HG03196 (cell line): ENCODE results near the gene KRTAP5-7.
"Not testable (repeated sequence)": the region's sequence is repeated elsewhere in the genome, so short reads cannot be mapped to it uniquely, and the experiment has no call there.

Source experiments
- ATAC-seq: cut with Tn5 transposase; IDR thresholded peaks from one replicate; pipeline ENCODE4 v1.9.1; 2021; ENCODE audit not compliant: unreplicated experiment

Gene KRTAP5-7

DNA sequence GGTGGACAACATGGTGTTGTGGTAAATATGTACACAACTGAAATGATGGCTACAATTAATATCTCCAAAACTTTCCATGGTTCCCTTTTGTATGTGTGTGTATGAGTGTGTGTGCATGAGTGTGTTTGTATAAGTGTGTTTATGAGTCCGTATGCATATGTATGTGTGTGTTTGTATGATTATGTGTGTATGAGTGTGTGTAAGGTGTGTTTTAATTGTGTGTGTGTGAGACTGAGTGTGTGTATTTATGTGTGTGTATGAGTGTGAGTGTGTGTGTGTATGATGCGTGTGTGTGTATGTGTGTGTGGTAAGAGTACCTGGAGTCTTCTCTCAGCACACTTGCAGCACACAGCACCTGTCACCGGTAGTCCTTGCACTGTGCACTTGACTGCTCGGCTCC, 29.0 kb downstream of the KRTAP5-7 start:
- no peak for ATAC-seq

DNA sequence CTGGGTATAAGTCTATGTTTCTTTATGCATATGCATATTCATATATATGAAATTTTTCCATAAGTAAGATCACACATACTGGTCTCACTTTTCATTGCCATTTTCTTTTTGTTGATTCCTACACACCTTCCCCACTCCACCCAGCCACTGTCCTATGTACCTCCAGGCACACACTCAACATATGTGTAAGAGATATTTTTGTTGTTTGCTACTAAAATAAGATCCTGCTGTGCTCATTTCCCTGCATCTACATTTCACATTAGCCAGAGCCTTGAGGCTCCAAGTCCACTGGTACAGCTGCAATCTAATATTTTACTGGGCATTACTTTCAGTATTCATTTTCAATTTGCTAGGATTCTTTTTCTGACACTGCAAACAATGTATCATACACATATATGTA, 30.2 kb downstream of the KRTAP5-7 start:
- no peak for ATAC-seq

DNA sequence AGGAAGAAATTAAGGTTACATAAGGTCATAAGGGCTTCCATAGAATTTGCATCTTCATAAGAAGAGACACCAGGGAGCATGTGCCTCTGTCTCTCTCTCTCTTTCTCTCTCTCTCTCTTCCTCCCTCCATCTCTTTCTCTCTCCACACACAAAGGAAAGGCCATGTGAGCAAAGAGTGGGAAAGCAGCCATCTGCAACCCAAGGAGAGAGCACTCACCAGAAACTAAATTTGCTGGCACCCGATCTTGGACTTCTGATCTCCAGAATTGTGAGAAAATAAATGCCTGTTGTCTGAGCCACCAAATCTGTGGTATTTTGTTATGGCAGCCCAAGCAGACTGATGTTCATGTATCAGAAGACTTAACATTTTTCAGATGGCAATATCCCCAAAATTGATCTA, 31.9 kb downstream of the KRTAP5-7 start:
- no peak for ATAC-seq

DNA sequence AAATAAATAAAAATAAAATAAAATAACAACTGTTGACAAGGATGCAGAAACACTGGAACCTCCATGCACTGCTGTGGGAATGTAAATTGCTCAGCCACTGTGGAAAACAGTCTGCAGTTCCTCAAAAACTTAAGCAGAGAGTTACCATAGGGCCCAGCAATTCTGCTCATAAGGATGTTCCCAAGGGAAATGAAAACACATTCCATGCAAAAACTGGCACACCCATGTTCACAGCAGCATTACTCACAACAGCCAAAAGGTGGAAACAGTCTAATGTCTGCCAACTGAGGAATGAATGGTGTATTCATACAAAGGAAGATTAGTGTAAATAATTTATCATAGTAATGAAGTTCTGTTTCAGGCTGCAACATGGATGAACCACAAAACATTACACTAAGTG, 35.1 kb downstream of the KRTAP5-7 start:
- no peak for ATAC-seq

DNA sequence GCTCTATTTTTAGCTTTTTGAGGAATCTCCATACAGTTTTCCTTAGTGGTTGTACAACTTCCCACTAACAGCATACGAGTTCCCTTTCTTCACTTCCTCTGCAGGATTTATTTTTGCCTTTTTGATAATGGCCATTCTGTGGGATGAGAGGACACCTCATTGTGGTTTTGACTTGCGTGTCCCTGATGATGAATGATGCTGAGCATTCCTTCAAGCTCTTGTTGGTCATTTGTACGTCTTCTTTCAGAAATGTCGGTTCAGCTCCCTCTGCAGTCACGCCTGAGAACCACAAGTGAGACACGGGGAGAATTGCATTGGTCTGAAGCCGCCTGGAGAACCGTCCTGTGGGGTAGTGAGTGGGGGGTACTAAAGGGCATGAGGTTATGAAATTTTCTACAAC, 36.3 kb downstream of the KRTAP5-7 start:
- no peak for ATAC-seq

DNA sequence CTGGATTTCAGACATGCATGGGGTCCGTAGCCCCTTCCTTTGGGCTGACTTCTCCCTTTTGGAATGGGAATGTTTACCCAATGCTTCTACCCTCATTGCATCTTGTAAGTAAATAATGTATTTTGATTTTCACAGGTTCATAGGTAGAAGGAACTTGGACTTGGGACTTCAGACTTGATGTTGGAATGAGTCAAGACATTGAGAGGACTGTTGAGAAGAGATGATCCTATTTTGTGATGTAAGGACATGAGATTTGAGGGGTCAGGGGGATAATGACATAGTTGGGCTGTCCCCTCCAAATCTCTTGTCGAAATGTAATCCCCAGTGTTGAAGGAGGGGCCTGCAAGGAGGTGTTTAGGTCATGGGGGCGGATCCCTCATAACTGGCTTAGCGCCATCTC, 37.4 kb downstream of the KRTAP5-7 start:
- no peak for ATAC-seq

DNA sequence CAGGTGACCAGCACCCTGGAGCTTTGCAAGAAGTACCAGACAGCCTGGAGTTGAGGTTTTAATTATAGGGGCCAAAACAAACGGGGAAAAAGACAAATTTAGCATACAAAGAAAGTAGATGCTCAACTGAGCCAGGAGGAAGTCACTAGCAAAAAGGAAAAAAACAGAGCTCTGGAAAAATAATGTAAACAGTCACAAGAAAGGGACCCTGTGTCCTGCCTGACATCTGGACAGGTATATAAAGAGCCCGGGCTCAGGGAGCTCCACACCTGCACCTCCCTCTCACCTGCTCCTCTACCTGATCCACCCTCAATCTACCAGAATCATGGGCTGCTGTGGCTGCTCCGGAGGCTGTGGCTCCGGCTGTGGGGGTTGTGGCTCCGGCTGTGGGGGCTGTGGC, 38.2 kb downstream of the KRTAP5-7 start, which contains the start of gene KRTAP5-10:
Gene KRTAP5-10, plus strand, starts transcription at position 301 of the 400 bp plus-strand sequence. Its CDS starts 25 bp downstream, at position 326.
- ATAC-seq: no peak

DNA sequence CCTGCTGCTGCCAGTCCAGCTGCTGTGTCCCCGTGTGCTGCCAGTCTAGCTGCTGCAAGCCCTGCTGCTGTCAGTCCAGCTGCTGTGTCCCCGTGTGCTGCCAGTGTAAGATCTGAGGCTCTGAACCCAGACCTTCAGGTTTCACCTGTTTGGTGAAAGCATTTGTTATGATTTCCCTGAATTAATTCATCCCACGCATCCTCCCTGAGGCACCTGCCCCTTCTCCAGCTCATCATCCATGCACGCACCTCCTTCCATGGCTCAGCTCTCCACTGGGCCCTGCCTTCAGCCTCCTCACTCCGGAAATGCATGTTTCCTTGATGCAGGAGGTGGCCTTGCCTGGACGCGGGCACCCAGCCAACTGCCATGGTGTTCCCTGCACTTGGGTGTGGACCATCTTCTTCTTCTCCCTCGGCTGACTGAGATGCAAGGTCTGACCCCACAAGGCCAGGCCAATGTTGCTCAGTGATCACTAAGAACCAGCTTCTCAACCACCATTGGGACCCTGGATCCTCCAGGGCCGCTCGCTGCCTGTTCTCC, 39.1 kb downstream of the KRTAP5-7 start:
- no peak for ATAC-seq

DNA sequence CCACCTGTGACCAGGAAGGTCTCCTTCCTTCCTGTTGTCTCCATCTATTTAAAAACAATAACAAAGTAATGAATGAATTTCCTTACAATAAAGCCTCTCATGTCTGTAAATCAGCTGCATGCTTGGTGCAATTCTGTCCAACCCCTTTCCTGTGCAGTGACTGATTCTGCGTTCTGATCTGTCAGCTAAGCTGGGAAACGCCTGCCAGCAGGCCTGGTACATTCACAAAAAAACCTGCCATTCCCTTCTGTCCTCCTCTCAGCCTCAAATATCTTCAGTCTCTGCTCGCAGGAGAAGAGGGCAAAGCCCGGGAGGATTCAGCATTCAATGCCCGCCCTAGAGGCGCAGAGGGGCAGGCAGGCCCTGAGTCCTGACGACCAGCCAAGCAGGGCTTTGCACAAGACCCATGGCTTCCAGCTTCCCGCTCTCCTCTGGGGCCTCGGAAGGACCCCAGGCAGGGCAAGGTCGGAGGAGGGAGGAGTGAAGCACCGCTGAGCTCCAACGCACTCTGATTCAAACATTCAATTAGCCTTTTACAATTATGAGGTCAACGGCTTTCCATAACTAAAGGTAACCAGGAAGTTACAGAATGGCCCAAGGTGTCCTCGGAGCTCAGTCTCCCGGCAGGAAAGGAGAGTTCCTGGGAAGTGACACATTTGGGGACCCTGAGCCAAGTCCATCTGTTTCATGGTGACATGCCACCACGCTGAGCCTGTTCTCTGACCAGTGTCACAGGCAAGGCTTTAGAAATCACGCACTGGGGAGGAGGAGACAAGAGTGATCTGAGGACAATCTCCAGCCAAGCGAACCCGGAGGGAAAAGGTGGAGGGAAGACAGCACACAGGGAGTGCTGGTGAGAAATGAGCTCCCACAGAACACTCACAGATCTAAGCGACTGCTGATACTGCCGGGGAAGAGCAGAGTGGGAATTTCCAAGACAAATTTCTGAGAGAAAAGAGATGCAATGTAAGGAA, 39.8 kb downstream of the KRTAP5-7 start:
- ATAC-seq: not testable (repeated sequence)

DNA sequence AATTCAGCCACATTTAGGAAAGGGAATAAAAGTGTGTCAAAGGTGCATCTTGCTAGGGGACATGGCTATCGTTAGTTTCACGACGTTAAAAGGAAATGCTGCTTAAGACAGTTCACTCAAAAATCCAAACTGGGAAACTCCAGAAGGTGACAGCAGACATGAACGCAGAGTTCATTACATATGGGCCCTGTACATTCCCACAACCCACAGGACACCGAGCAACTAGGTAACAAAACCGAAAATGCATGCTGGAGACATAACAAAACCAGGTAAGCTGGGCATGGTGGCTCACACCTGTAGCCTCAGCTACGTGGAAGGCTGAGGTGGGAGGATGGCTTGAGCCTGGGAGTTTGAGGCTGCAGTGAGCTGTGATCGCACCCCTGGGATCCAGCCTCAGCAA, 40.6 kb downstream of the KRTAP5-7 start:
- not testable (repeated sequence) for ATAC-seq

DNA sequence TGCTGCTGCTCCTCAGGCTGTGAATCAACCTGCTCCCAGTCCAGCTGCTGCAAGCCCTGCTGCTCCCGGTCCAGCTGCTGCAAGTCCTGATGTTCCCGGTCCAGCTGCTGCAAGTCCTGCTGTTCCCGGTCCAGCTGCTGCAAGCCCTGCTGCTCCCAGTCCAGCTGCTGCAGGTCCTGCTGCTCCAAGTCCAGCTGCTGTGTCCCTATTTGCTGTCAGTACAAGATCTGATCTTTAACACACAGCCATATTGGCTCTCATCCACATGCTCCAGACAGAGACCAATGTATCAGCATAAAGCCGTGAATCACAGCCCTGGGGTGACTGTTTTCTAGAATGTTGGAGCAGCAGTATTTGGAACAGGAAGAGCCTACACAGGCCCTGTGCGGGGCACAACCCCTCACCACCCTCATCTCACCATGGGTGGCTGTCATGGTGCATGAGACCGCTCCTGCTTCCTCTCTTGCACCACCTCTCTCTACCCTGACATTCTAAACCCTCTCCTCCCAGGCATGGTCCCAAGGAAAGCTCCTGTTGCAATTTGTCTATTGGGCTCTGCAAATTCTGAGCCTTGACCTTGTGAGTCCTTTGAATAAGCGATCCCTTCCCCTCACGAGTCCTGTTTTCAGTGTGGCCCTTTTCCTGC, 41.8 kb downstream of the KRTAP5-7 start:
- ATAC-seq: no peak

DNA sequence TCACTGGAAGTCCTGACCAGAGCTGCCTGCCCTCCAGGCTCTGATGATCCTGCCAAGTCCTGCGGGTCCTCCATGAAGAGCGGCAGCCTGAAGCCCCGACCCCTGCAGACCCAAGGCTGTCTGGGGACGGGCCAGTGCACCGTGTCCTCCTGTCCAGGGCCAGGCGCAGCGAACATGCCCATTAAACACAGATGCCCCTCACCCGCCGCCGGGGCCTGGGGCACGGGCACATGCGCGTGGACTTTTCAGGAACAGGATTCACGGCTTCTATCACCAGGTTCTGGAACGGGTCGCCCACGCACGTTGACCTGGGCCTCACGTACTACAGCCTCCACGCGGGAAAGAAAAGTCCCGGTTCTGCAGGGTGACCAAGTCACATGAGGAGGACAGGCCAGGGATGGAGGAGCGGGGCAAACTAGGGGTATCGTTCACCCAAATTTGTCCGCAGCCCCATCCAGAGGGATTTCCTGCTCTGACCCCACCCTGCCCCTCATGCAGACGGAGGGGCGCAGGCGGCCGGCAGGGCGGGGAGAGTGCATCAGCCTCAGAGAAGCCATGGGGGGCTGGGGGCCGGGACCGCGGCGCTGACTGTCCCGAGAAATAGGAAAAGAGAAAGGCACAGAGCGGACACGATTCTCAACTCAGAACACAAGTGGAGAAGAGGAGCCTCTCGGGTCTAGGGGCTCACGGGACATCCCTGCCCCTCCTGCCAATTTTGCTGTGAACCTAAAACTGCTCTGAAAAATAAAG, 44.2 kb downstream of the KRTAP5-7 start:
- not testable (repeated sequence) for ATAC-seq

DNA sequence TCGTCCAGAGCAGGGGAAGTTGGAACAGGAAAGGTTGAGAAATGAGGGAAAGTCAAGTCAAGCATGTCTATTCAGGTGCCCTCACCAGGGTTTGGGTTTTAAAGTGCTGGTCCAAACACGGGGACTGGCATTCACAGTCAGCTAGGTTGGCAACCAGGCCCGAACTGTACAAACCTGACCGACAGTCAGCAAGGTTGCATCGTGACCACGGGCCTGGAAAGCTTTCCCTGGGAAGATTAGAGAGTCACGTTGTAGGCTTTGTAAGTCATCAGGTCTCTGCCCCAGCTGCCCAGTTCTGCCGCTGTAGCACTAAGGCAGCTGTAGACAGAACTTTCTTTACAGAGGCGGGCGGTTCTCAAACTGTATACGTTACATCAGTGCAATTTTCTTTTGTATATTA, 45.7 kb downstream of the KRTAP5-7 start:
- no peak for ATAC-seq

DNA sequence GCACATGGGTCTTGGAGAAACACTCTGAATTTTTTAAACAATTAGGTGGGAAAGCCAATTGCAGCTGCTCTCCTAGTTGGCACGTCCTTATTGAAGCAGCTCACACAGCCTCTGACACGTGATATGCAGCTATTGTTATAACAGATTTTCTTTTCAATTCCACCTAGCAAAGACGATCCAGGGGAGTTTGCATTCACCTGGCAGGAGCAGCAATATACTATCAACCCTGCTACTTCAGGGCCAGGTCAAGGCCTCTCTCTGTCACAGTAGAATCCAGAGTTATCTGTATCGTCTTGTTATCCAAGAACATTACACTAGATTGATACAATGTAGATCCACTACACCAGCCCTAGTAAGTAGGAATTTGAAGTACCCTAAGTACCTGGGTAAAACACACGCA, 47.4 kb downstream of the KRTAP5-7 start:
- no peak for ATAC-seq

DNA sequence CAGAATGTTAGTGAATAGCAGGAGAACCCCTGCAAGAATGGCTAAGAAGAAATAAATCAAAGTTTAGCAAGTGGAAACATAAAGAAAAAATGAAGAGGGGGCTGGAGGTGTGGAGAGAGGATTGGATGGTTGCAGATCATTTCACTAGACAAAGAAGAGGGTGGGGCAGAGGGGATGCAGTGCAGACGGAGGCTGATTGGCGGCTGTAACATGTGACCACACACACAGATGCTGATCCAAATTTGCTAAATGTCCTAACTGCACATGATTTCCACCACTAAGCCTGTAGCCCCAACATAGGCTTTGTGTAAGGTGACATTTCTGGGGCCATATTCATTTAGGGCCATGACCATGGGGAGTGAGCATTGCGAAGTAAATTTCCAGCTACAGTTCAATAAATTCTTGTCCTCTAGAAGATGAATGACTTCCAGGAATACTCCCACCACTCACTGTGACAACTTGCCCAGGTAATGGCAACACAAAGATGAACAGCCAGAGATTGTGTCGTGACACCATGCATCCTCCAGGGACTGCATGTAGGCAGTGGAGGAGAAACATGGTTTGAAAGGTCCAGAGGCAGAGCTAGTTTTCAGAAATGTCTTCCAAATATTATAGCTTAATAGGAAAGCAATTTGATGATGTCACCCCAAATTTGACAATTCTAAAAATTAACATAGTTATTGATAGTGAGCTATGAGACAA, 48.8 kb downstream of the KRTAP5-7 start:
- no peak for ATAC-seq

DNA sequence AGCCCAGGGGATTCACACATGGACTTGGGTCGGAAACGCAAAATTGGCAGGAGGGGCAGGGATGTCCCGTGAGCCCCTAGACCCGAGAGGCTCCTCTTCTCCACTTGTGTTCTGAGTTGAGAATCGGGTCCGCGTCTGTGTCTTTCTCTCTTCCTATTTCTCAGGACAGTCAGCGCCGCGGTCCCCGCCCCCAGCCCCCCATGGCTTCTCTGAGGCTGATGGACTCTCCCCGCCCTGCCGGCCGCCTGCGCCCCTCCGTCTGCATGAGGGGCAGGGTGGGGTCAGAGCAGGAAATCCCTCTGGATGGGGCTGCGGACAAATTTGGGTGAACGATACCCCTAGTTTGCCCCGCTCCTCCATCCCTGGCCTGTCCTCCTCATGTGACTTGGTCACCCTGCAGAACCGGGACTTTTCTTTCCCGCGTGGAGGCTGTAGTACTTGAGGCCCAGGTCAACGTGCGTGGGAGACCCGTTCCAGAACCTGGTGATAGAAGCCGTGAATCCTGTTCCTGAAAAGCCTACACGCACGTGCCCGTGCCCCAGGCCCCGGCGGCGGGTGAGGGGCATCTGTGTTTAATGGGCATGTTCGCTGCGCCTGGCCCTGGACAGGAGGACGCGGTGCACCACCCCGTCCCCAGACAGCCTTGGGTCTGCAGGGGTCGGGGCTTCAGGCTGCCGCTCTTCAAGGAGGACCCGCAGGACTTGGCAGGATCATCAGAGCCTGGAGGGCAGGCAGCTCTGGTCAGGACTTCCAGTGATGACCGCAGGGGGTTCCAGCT, 49.8 kb downstream of the KRTAP5-7 start:
- not testable (repeated sequence) for ATAC-seq

DNA sequence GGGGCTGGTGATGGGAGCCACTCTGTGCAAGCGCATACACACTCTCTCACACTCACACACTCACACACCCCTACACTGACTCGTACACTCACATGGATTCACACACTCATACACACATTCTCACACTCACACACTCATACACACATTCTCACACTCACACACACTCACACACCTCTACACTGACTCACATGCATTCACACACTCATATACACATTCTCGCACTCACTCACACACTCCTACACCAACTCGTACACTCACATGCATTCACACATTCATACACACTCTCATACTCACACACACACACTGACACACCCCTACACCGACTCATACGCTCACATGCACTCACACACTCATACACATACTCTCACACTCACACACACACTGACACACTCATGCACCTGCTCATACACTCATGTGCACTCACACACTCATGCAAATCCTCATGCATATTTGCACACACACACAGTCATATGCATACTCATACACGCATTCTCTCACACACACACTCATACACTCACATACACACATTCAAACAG, 50.5 kb downstream of the KRTAP5-7 start:
- ATAC-seq: no peak
